Liver (tissue), 3 donors: Measurements from ENCODE around the gene CKAP5.

ENCODE experiments used
- FOXA1 ChIP-seq: IDR thresholded peaks from 2 replicates; pipeline ENCODE4 v1.6.1; 2016; ENCODE audit warnings: antibody characterized with exemption
- HNF4G ChIP-seq: IDR thresholded peaks from 2 replicates; pipeline ENCODE4 v1.6.1; 2016; ENCODE audit warnings: antibody characterized with exemption
- TAF1 ChIP-seq: conservative IDR thresholded peaks from 2 replicates; pipeline ENCODE4 v1.6.1; 2016; ENCODE audit warnings: antibody characterized with exemption, mild to moderate bottlenecking
- YY1 ChIP-seq: IDR thresholded peaks from 2 replicates; pipeline ENCODE4 v1.6.1; 2016; ENCODE audit warnings: antibody characterized with exemption, mild to moderate bottlenecking
- TF ChIP-seq, protein P1 (sequence below): IDR thresholded peaks from 2 replicates; pipeline ENCODE4 v1.6.1; 2016; ENCODE audit warnings: antibody characterized with exemption
- TF ChIP-seq, protein P2 (sequence below): fragments of 150-350 bp; IDR thresholded peaks from 2 replicates; pipeline ENCODE4 v1.5.1; 2017; ENCODE audit warnings: improper control_type of control experiment, low read depth, low read length; ENCODE audit not compliant: missing input control
- TF ChIP-seq, protein P3 (sequence below): IDR thresholded peaks from 2 replicates; pipeline ENCODE4 v1.6.1; 2016; ENCODE audit warnings: antibody characterized with exemption
- donor health status: healthy.
- donor health status: healthy.

DNA sequence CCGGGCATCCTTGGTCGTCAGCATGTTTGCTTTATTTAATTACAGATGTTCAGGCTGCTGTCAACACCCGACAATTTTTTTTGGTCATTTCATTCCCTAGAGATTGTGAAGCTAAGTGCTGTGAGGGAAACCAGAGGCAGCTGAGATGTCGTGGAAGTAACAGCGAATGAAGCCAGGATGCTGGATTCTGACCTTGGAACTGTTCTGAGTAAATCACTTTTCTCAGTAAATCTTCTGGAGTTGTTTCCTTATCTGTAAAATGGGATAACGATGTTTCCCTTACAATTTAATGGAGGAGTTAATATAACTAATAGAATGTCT, 390 bp upstream of the CKAP5 start:
- TF ChIP-seq, protein P1, sequence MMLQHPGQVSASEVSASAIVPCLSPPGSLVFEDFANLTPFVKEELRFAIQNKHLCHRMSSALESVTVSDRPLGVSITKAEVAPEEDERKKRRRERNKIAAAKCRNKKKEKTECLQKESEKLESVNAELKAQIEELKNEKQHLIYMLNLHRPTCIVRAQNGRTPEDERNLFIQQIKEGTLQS, result no peak
- TF ChIP-seq HNF4G (no peak), TAF1 (no peak), YY1 (no peak), FOXA1 (no peak)
- TF ChIP-seq, protein P2, sequence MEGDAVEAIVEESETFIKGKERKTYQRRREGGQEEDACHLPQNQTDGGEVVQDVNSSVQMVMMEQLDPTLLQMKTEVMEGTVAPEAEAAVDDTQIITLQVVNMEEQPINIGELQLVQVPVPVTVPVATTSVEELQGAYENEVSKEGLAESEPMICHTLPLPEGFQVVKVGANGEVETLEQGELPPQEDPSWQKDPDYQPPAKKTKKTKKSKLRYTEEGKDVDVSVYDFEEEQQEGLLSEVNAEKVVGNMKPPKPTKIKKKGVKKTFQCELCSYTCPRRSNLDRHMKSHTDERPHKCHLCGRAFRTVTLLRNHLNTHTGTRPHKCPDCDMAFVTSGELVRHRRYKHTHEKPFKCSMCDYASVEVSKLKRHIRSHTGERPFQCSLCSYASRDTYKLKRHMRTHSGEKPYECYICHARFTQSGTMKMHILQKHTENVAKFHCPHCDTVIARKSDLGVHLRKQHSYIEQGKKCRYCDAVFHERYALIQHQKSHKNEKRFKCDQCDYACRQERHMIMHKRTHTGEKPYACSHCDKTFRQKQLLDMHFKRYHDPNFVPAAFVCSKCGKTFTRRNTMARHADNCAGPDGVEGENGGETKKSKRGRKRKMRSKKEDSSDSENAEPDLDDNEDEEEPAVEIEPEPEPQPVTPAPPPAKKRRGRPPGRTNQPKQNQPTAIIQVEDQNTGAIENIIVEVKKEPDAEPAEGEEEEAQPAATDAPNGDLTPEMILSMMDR, result no peak
- TF ChIP-seq, protein P3, sequence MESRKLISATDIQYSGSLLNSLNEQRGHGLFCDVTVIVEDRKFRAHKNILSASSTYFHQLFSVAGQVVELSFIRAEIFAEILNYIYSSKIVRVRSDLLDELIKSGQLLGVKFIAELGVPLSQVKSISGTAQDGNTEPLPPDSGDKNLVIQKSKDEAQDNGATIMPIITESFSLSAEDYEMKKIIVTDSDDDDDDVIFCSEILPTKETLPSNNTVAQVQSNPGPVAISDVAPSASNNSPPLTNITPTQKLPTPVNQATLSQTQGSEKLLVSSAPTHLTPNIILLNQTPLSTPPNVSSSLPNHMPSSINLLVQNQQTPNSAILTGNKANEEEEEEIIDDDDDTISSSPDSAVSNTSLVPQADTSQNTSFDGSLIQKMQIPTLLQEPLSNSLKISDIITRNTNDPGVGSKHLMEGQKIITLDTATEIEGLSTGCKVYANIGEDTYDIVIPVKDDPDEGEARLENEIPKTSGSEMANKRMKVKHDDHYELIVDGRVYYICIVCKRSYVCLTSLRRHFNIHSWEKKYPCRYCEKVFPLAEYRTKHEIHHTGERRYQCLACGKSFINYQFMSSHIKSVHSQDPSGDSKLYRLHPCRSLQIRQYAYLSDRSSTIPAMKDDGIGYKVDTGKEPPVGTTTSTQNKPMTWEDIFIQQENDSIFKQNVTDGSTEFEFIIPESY, result no peak
